ENCODE measurements around the gene ASAP2.
"Not testable (repeated sequence)": the region's sequence is repeated elsewhere in the genome, so short reads cannot be mapped to it uniquely, and the experiment has no call there.

The ASAP2 gene

DNA sequence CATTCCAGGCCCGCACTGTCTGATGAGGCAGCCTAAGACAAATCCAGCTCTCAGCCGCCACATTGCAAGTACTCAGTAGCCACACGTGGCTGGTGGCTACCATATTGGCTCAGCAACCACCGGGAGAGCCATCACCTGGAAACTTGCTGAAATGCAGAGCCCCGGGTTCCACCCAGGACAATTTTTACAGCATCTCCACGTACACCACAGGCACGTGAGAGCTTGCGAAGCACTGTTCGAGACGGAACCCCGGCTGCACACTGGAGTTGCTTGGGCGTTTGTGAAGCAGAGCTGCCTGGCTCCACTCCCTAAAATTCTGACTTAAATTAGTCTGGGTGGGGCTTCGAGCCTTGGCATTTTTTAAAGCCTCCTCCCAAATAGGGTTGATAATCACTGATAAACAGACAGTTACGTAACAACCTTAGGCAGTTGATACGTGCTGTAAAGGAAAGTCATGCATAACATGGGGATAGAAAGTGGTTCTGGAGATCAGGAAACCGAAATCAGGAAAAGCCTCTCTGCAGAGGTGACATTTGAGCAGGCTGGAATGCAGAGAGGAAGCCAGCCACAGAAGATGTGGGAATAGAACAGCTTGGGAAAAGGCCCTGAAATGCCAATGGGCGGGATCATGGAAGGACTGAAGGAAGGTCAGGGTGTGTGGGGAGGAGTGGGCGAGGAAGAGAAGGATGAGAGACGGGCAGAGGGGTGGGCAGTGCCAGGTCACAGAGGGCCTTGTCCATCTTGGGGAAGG is 6.2 kb downstream of the ASAP2 start:
- FAIRE-seq: no peak
- TF ChIP-seq, protein P1, sequence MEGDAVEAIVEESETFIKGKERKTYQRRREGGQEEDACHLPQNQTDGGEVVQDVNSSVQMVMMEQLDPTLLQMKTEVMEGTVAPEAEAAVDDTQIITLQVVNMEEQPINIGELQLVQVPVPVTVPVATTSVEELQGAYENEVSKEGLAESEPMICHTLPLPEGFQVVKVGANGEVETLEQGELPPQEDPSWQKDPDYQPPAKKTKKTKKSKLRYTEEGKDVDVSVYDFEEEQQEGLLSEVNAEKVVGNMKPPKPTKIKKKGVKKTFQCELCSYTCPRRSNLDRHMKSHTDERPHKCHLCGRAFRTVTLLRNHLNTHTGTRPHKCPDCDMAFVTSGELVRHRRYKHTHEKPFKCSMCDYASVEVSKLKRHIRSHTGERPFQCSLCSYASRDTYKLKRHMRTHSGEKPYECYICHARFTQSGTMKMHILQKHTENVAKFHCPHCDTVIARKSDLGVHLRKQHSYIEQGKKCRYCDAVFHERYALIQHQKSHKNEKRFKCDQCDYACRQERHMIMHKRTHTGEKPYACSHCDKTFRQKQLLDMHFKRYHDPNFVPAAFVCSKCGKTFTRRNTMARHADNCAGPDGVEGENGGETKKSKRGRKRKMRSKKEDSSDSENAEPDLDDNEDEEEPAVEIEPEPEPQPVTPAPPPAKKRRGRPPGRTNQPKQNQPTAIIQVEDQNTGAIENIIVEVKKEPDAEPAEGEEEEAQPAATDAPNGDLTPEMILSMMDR (IDR thresholded peaks at IDR 0.05; ENCODE audit: insufficient read depth, missing control alignments): no peak
- DNase-seq (ENCODE audit: insufficient read length, low spot score): no peak

DNA sequence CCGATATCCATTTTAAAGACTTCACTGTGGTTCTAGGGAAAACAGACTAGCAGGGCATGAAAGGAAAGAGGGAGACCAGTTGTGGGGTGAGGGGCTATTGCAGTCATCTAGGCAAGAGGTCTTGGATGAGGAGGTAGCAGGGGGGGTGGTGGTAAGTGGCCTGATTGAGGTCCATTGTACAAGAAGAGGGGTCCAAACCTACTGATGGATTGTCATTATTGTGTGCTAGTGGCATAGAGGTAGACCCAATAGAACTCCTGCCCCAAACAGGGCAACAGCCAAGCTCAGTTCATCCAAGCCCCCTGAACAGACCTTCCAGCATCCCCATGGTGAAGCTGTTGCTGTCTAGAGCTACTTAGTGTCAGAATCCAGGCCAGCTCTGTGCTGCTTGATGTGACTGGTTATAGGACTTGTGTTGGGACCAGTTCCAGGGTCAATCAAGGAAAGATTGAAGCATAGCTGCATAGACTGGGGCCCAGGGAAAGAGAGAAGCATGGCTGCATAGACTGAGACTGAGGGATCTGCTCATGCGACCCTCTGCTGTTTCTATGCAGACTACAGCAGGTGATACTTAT is 7.0 kb downstream of the ASAP2 start:
- FAIRE-seq (no peak), DNase-seq (ENCODE audit: insufficient read length, low spot score) (no peak)
- TF ChIP-seq, protein P1 (IDR thresholded peaks at IDR 0.05; ENCODE audit: insufficient read depth, missing control alignments): no peak

DNA sequence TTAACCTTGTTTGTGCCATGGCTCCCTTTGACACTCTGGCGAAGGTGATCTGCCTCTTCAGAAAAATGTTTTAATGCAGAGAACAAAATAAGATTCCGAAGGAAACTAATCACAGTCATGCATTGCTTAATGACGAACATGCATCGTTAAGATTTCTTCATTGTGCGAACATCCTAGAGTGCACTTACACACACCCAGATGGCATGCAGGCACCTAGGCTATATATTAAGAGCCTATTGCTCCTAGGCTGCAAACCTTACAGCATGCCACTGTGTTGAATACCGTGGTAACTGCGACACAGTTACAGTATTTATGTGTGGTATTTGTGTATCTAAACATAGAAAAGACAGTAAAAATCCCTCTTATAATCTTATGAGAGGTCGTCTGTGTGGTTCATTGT is 8.3 kb downstream of the ASAP2 start:
- FAIRE-seq (no peak), DNase-seq (ENCODE audit: insufficient read length, low spot score) (no peak)
- TF ChIP-seq, protein P1 (IDR thresholded peaks at IDR 0.05; ENCODE audit: insufficient read depth, missing control alignments): no peak

GRCh38 chr2:9215680-9216079 is 9.1 kb downstream of the ASAP2 start:
- TF ChIP-seq, protein P1 (IDR thresholded peaks at IDR 0.05; ENCODE audit: insufficient read depth, missing control alignments): no peak
- DNase-seq (ENCODE audit: insufficient read length, low spot score) (no peak), FAIRE-seq (no peak)

- not testable (repeated sequence) for FAIRE-seq; DNase-seq (ENCODE audit: insufficient read length, low spot score)
These were observed 9.5 kb downstream of the ASAP2 start for GRCh38 chr2:9216143-9216542.

- FAIRE-seq: no peak
- no peak for DNase-seq (ENCODE audit: insufficient read length, low spot score)
These were observed 11.5 kb downstream of the ASAP2 start for GRCh38 chr2:9217838-9218770.

GRCh38 chr2:9219027-9219445 is 12.4 kb downstream of the ASAP2 start:
- FAIRE-seq: no peak
- TF ChIP-seq, protein P1 (IDR thresholded peaks at IDR 0.05; ENCODE audit: insufficient read depth, missing control alignments): no peak

More at GRCh38 chr2:9217838-9218770, 11.5 kb downstream of the ASAP2 start:
- TF ChIP-seq, protein P1 (IDR thresholded peaks at IDR 0.05; ENCODE audit: insufficient read depth, missing control alignments): no peak

More at GRCh38 chr2:9219027-9219445, 12.4 kb downstream of the ASAP2 start:
- no peak for DNase-seq (ENCODE audit: insufficient read length, low spot score)
